Kasumi-1 (cell line): Measurements from ENCODE around the gene PRM1.

ENCODE experiments used
- DNase-seq, 2 experiments: peaks; one replicate each; lab custom pipeline; 2025; lab: John Stamatoyannopoulos, UW

The PRM1 gene

GRCh38 chr16:11236461-11237254 lies 44.5 kb downstream of the PRM1 start:
- DNase-seq: no peak

DNA sequence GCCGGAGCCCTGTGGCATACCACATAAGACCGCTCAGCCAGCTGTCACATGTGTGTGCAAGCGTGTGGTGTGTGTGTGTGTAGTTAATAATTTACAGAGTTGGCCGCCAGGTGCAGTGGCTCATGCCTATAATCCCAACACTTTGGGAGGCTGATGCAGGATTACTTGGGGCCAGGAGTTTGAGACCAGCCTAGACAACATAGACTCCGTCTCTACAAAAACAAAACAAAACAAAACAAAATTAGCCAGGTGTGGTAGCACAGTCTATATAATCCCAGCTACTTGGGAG lies 45.5 kb downstream of the PRM1 start:
- DNase-seq: no peak

GRCh38 chr16:11234884-11235702 lies 46.0 kb downstream of the PRM1 start:
- DNase-seq: no peak

DNA sequence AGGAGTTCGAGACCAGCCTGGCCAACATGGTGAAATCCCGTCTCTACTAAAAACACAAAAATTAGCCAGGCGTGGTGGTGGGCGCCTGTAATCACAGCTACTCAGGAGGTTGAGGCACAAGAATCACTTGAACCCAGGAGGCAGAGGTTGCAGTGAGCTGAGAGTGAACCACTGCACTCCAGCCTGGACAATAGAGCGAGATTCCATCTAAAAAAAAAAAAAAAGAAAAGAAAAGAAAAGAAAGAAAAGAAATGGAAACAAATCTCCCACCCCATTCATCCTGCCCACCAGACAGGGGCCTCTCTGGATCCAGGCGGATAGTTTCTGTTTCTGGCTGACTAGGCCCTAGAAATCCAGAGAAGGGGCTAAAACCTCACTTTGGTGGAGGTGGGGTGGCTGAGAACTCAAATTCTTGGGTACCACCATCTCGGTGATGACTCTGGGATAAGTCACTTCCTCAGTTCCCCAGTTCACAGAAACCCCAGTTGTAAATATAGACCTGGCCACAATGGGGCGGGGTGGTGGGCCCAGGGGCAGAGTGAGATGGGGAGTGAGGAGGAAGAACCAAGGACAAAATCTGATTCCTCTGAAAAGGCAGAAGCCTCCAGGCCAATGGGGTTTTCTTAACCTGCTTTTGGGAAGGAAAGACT lies 47.3 kb downstream of the PRM1 start:
- no peak for DNase-seq

- DNase-seq: peak; percentile 35 to 49
Measured at GRCh38 chr16:11232852-11233726, 48.0 kb downstream of the PRM1 start.

GRCh38 chr16:11232302-11232851 lies 48.8 kb downstream of the PRM1 start:
- no peak for DNase-seq

DNA sequence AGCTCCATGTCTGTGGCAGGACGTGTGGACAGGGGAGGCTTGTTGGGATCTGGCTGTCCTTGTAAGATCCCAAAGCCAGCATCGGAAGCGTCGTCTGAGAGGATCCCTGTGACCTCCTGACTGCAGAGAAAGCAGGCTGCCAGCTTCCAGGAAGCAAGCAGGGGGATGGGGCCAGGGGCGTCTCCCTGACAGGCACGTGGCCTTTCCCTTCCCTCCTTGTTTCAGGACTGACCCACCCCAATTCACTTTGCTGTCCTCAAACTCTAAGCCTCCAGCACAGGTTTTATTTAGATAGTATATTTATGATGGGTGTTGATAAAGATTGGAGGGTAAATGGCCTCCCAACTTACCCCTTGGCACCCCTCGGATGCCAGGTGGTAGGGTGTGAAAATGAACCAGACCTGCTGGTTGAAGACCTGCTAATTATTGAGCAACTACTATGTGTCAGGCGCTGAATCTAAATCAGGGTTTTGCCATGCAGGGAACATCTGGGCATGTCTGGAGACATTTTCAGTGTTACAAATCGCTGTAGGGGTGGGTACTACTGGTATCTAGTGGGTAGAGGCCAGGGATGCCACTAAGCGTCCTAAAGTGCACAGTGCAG lies 49.7 kb downstream of the PRM1 start:
- no peak for DNase-seq
